OCI-LY3 (cell line): ENCODE data around the gene SCP2.

ENCODE experiments used
- CTCF ChIP-seq: fragments of 200-600, 300-600 bp; sonication (generic); IDR thresholded peaks from 2 replicates; pipeline ENCODE4 v1.5.1; 2014; ENCODE audit warnings: antibody characterized with exemption, low read length, low read depth
- EZH2phosphoT487 ChIP-seq: fragments of 200-600 bp; shearing (Covaris generic); IDR thresholded peaks from 2 replicates; pipeline ENCODE4 v1.6.1; 2018; ENCODE audit warnings: antibody characterized with exemption, mixed run types, low read depth

GRCh38 chr1:53066488-53066887 is 139.4 kb downstream of the SCP2 start:
- TF ChIP-seq CTCF (no peak), EZH2phosphoT487 (no peak)
